ENCODE measurements around the gene IFT122.

- no peak for TF ChIP-seq RAD21 (IDR thresholded peaks at IDR 0.05; ENCODE audit: low read length)
- TF ChIP-seq CTCF (conservative IDR thresholded peaks at IDR 0.05; ENCODE audit: low read depth, low read length): no peak
- no peak for TF ChIP-seq MXI1 (IDR thresholded peaks at IDR 0.05; ENCODE audit: borderline replicate concordance, low read depth, low read length)
- no peak for TF ChIP-seq POLR2A (IDR thresholded peaks at IDR 0.05; ENCODE audit: low read depth, low read length)
- TF ChIP-seq MAFK (IDR thresholded peaks at IDR 0.05; ENCODE audit: low read depth, low read length): 0 out of 2 replicates have a peak, but pooled peaks have one; percentile 0
- no peak for TF ChIP-seq USF2 (IDR thresholded peaks at IDR 0.05; ENCODE audit: low read depth, low read length)
- TF ChIP-seq ELK1 (IDR thresholded peaks at IDR 0.05; ENCODE audit: borderline replicate concordance, low read depth, low read length): no peak
- no peak for TF ChIP-seq RFX5 (IDR thresholded peaks at IDR 0.05; ENCODE audit: low read depth, low read length)
- TF ChIP-seq BHLHE40 (IDR thresholded peaks at IDR 0.05; ENCODE audit: low read depth, low read length): no peak
These were observed 96.3 kb downstream of the IFT122 start for GRCh38 chr3:129536374-129536667.

Data from IMR-90 (cell line).